K562 (cell line): Measurements from ENCODE around the gene ERAL1. TPM values are rescaled to one million over a fixed set of nuclear protein-coding genes. Genes with fewer than 3 reads are reported as not detected.

Experiments
- DPF2 ChIP-seq: fragments of 450-650 bp; IDR thresholded peaks from 2 replicates; pipeline ENCODE4 v1.6.1; 2016
- GABPB1 ChIP-seq: sonication (generic); formaldehyde crosslinking; IDR thresholded peaks from 2 replicates; pipeline ENCODE4 v1.8.0; 2022; ENCODE audit warnings: mild to moderate bottlenecking, missing genetic modification reagents
- JUN ChIP-seq, 2 experiments: sonication (generic) in 1 of 2; formaldehyde crosslinking in 1 of 2; IDR thresholded peaks; 2 replicates each; pipeline versions ENCODE4 v1.6.1 to v1.8.0; 2012 to 2022; ENCODE audit warnings: borderline replicate concordance in 2 of 2, mild to moderate bottlenecking in 2 of 2, improper control_type of control experiment in 1 of 2, low read depth in 1 of 2, low read length in 1 of 2, missing genetic modification reagents in 1 of 2
- LCOR ChIP-seq: sonication (generic); formaldehyde crosslinking; IDR thresholded peaks from 2 replicates; pipeline ENCODE4 v1.8.0; 2022; ENCODE audit warnings: mild to moderate bottlenecking, missing genetic modification reagents
- PRPF4 ChIP-seq: fragments of 200-400 bp; formaldehyde crosslinking; IDR thresholded peaks from one replicate; pipeline ENCODE4 v1.6.1; 2017; ENCODE audit warnings: low read length, low read depth, mild to moderate bottlenecking; ENCODE audit not compliant: insufficient read depth, poor library complexity, severe bottlenecking
- RBM17 ChIP-seq: fragments of 200-400 bp; formaldehyde crosslinking; IDR thresholded peaks from 2 replicates; pipeline ENCODE4 v1.6.1; 2017; ENCODE audit warnings: low read depth, mild to moderate bottlenecking, low read length, borderline replicate concordance
- RCOR1 ChIP-seq, 2 experiments: IDR thresholded peaks; 2 replicates each; pipeline ENCODE4 v1.6.1; 2012; ENCODE audit warnings: low read depth in 2 of 2, low read length in 2 of 2, borderline replicate concordance in 1 of 2, improper control_type of control experiment in 1 of 2
- SMAD4 ChIP-seq: fragments of 250-450 bp; sonication (Bioruptor Pico); conservative IDR thresholded peaks from 2 replicates; pipeline ENCODE4 v1.8.0; 2021; ENCODE audit warnings: inconsistent platforms, mild to moderate bottlenecking, moderate library complexity
- SP1 ChIP-seq: sonication (generic); formaldehyde crosslinking; IDR thresholded peaks from 2 replicates; pipeline ENCODE4 v1.8.1; 2022; ENCODE audit warnings: mild to moderate bottlenecking, missing genetic modification reagents
- SRSF3 ChIP-seq: fragments of 200-400 bp; formaldehyde crosslinking; IDR thresholded peaks from 2 replicates; pipeline ENCODE4 v1.6.1; 2016; ENCODE audit warnings: mild to moderate bottlenecking, low read length, moderate library complexity; ENCODE audit not compliant: insufficient read depth
- TCF3 ChIP-seq: sonication (generic); formaldehyde crosslinking; IDR thresholded peaks from 2 replicates; pipeline ENCODE4 v1.4.0; 2020; ENCODE audit warnings: mild to moderate bottlenecking, missing genetic modification reagents
- TRIM25 ChIP-seq: fragments of 450-650 bp; IDR thresholded peaks from 2 replicates; pipeline ENCODE4 v1.7.0; 2016; ENCODE audit warnings: borderline replicate concordance
- YY1 ChIP-seq, 3 experiments: IDR thresholded peaks; 2 replicates each; pipeline ENCODE4 v1.6.1; 2011; ENCODE audit warnings: low read length in 2 of 3, mild to moderate bottlenecking in 2 of 3, moderate library complexity in 2 of 3, borderline replicate concordance in 1 of 3, control low read depth in 1 of 3, low read depth in 1 of 3; ENCODE audit not compliant: insufficient read depth in 3 of 3, insufficient replicate concordance in 2 of 3, control insufficient read depth in 1 of 3, insufficient read length in 1 of 3; ENCODE audit errors: extremely low read depth in 1 of 3
- ZNF518B ChIP-seq: fragments of 250-450 bp; sonication (Bioruptor Pico); IDR thresholded peaks from 2 replicates; pipeline ENCODE4 v1.5.0; 2021; ENCODE audit warnings: mild to moderate bottlenecking, moderate library complexity
- polyA plus RNA-seq, 8 experiments: library from polyadenylated mRNA; depleted of rRNA in 4 of 8; stranded (reverse) in 5 of 8; unstranded in 3 of 8; fragments of >200 nt; fragmentation: Nextera tagmentation in 2 of 8; fragmentation: Illumina TruSeq in 1 of 8; extraction: Ambion mirVana in 2 of 8; extraction: Trizol in 1 of 8; gene quantifications; 2 replicates each; pipeline versions ENCODE4 v1.2.1 to v1.2.3, GENCODE V29; 2011 to 2014; ENCODE audit warnings: inconsistent platforms in 1 of 8, missing spikeins in 1 of 8
- total RNA-seq, 7 experiments: library from RNA; depleted of rRNA in 6 of 7; stranded (reverse); fragments of >200 nt in 6 of 7; fragmentation: Illumina TruSeq in 2 of 7; extraction: Trizol in 2 of 7; gene quantifications; 2 replicates each; pipeline versions ENCODE4 v1.2.1 to v1.2.3, GENCODE V29; 2011 to 2021; ENCODE audit warnings: low replicate concordance in 1 of 7
- TF ChIP-seq, protein P1 (sequence below): fragments of 450-650 bp; formaldehyde crosslinking; conservative IDR thresholded peaks from 2 replicates; pipeline ENCODE4 v1.4.0; 2022; ENCODE audit warnings: mild to moderate bottlenecking, missing genetic modification characterization
- TF ChIP-seq, protein P2 (sequence below): fragments of 150-350 bp; IDR thresholded peaks from 2 replicates; pipeline ENCODE4 v1.6.1; 2014; ENCODE audit warnings: low read depth, mild to moderate bottlenecking, low read length, borderline replicate concordance

ERAL1 gene
- total and polyA plus RNA-seq, 9 of the 15 experiments (the other 6 are each of a cell fraction or from before 2014, with no cell fraction given): 37.5 to 351 (median 106) TPM

- TF ChIP-seq, protein P1, sequence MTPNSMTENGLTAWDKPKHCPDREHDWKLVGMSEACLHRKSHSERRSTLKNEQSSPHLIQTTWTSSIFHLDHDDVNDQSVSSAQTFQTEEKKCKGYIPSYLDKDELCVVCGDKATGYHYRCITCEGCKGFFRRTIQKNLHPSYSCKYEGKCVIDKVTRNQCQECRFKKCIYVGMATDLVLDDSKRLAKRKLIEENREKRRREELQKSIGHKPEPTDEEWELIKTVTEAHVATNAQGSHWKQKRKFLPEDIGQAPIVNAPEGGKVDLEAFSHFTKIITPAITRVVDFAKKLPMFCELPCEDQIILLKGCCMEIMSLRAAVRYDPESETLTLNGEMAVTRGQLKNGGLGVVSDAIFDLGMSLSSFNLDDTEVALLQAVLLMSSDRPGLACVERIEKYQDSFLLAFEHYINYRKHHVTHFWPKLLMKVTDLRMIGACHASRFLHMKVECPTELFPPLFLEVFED (CRISPR knock-in tag): no peak
- TF ChIP-seq DPF2 (peak; percentile 76), SMAD4 (CRISPR knock-in tag) (no peak), SP1 (CRISPR knock-in tag) (no peak; the same call in 1 of the 2 replicates), ZNF518B (no peak), JUN (IDR thresholded peaks at IDR 0.05; ENCODE audit: borderline replicate concordance, low read depth, low read length) (no peak), JUN (CRISPR knock-in tag; IDR thresholded peaks at IDR 0.05; ENCODE audit: borderline replicate concordance) (no peak), SRSF3 (no peak), YY1 (IDR thresholded peaks at IDR 0.05; ENCODE audit: borderline replicate concordance in 1 of 3, control insufficient read depth in 1 of 3, extremely low read depth in 1 of 3, insufficient read depth in 3 of 3, insufficient read length in 1 of 3, insufficient replicate concordance in 2 of 3, low read depth in 1 of 3, low read length in 2 of 3) (peak in 1 of 3 experiments; percentile 37), GABPB1 (CRISPR knock-in tag) (no peak), LCOR (CRISPR knock-in tag) (no peak), PRPF4 (no peak), TCF3 (no peak), RCOR1 (IDR thresholded peaks at IDR 0.05; ENCODE audit: borderline replicate concordance in 1 of 2, low read depth in 2 of 2, low read length in 2 of 2) (0 out of 4 replicates have a peak, but pooled peaks of 1 of the 2 experiments have one; percentile 9), RBM17 (no peak), TRIM25 (no peak)
- TF ChIP-seq, protein P2, sequence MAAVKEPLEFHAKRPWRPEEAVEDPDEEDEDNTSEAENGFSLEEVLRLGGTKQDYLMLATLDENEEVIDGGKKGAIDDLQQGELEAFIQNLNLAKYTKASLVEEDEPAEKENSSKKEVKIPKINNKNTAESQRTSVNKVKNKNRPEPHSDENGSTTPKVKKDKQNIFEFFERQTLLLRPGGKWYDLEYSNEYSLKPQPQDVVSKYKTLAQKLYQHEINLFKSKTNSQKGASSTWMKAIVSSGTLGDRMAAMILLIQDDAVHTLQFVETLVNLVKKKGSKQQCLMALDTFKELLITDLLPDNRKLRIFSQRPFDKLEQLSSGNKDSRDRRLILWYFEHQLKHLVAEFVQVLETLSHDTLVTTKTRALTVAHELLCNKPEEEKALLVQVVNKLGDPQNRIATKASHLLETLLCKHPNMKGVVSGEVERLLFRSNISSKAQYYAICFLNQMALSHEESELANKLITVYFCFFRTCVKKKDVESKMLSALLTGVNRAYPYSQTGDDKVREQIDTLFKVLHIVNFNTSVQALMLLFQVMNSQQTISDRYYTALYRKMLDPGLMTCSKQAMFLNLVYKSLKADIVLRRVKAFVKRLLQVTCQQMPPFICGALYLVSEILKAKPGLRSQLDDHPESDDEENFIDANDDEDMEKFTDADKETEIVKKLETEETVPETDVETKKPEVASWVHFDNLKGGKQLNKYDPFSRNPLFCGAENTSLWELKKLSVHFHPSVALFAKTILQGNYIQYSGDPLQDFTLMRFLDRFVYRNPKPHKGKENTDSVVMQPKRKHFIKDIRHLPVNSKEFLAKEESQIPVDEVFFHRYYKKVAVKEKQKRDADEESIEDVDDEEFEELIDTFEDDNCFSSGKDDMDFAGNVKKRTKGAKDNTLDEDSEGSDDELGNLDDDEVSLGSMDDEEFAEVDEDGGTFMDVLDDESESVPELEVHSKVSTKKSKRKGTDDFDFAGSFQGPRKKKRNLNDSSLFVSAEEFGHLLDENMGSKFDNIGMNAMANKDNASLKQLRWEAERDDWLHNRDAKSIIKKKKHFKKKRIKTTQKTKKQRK: no peak
Observed at GRCh38 chr17:28811651-28812090, 43.1 kb upstream of the ERAL1 start (continued).
